SU-DHL-6 (cell line): Measurements from ENCODE around the gene DIAPH3.

ENCODE experiments used
- EZH2phosphoT487 ChIP-seq: fragments of 200-600 bp; sonication (generic), shearing (Covaris generic); conservative IDR thresholded peaks from 2 replicates; pipeline ENCODE4 v1.6.1; 2018; ENCODE audit warnings: mild to moderate bottlenecking, antibody characterized with exemption, low read length, moderate library complexity, mixed read lengths
- TF ChIP-seq, protein P1 (sequence below): fragments of 200-600 bp; sonication (generic); IDR thresholded peaks from one replicate; pipeline ENCODE4 v1.5.1; 2017; ENCODE audit warnings: antibody characterized with exemption, mild to moderate bottlenecking, low read length, moderate library complexity; ENCODE audit not compliant: insufficient read depth, poor library complexity, severe bottlenecking

DNA sequence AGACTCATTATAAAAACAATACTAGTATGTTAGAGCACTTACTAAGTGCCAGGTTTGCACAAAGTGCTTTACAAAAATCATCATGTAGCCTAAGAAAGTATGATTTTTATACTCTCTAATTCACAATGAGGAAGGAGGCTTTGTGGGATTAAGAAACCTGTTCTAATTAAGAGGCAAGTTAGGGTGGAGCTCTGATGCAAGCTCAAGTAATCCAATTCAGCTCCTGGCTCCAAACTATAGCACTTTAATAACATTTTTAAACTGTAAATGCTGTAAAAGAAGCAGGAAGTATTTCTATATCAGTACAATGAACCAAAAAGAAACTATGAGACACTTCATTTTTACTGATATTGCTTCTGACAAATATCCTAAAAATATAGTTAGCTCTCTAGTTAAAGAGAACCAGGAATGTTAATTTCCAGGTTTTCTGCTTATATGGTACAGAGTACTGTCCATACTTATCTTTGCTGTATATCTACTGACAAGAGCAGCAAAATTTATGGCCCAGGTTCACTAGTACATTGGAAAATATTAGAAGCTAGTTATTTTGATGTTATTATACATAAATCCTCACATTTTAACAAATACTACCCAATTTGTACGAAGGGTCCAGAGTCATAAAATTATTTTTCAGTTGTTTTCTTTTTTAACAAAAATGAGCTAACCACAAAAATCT is 482.0 kb downstream of the DIAPH3 start:
- TF ChIP-seq, protein P1, sequence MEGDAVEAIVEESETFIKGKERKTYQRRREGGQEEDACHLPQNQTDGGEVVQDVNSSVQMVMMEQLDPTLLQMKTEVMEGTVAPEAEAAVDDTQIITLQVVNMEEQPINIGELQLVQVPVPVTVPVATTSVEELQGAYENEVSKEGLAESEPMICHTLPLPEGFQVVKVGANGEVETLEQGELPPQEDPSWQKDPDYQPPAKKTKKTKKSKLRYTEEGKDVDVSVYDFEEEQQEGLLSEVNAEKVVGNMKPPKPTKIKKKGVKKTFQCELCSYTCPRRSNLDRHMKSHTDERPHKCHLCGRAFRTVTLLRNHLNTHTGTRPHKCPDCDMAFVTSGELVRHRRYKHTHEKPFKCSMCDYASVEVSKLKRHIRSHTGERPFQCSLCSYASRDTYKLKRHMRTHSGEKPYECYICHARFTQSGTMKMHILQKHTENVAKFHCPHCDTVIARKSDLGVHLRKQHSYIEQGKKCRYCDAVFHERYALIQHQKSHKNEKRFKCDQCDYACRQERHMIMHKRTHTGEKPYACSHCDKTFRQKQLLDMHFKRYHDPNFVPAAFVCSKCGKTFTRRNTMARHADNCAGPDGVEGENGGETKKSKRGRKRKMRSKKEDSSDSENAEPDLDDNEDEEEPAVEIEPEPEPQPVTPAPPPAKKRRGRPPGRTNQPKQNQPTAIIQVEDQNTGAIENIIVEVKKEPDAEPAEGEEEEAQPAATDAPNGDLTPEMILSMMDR: no peak
- TF ChIP-seq EZH2phosphoT487: no peak
